Endodermal cell (in vitro differentiated cells): ENCODE measurements around the gene CMSS1. TPM values are rescaled to one million over a fixed set of nuclear protein-coding genes. Genes with fewer than 3 reads are reported as not detected.

Source experiments
- DNase-seq: peaks from one replicate; pipeline ENCODE4 v3.0.0-alpha.2; 2017
- H3K27ac ChIP-seq: 2 replicates; pipeline ENCODE4 v1.5.1; 2013; ENCODE audit warnings: mild to moderate bottlenecking, low read depth, low read length, moderate library complexity
- H3K27me3 ChIP-seq: 2 replicates; pipeline ENCODE4 v1.6.1; 2013; ENCODE audit warnings: mild to moderate bottlenecking, low read length, moderate library complexity; ENCODE audit not compliant: insufficient read depth, control insufficient read depth, poor library complexity, severe bottlenecking
- H3K36me3 ChIP-seq: 2 replicates; pipeline ENCODE4 v1.7.0; 2013; ENCODE audit warnings: mild to moderate bottlenecking, low read length, moderate library complexity; ENCODE audit not compliant: control insufficient read depth, insufficient read depth
- H3K4me1 ChIP-seq: one replicate; pipeline ENCODE4 v1.7.0; 2013; ENCODE audit warnings: low read length; ENCODE audit not compliant: control insufficient read depth, insufficient read depth
- H3K4me3 ChIP-seq: 2 replicates; pipeline ENCODE4 v1.5.1; 2013; ENCODE audit warnings: mild to moderate bottlenecking, low read length, moderate library complexity
- H3K9ac ChIP-seq: 2 replicates; pipeline ENCODE4 v1.6.1; 2013; ENCODE audit warnings: mild to moderate bottlenecking, low read length, moderate library complexity; ENCODE audit not compliant: poor library complexity, severe bottlenecking; ENCODE audit errors: extremely low read depth
- H3K9me3 ChIP-seq: 2 replicates; pipeline ENCODE4 v1.6.1; 2013; ENCODE audit warnings: mild to moderate bottlenecking, low read length, moderate library complexity; ENCODE audit not compliant: control insufficient read depth
- H3K27ac Mint-ChIP-seq: 2 replicates; pipeline ENCODE4 v1.8.0; 2020; ENCODE audit warnings: mixed read lengths
- H3K27me3 Mint-ChIP-seq: 2 replicates; pipeline ENCODE4 v1.8.0; 2021; ENCODE audit warnings: mild to moderate bottlenecking, mixed read lengths; ENCODE audit not compliant: insufficient read depth
- H3K36me3 Mint-ChIP-seq: 2 replicates; pipeline ENCODE4 v1.8.0; 2020; ENCODE audit warnings: low read depth, mixed read lengths
- H3K4me1 Mint-ChIP-seq: 2 replicates; pipeline ENCODE4 v1.8.0; 2020; ENCODE audit warnings: mixed read lengths
- H3K4me3 Mint-ChIP-seq: 2 replicates; pipeline ENCODE4 v1.8.0; 2020; ENCODE audit warnings: mild to moderate bottlenecking, moderate library complexity, mixed read lengths
- H3K9me3 Mint-ChIP-seq: 2 replicates; pipeline ENCODE4 v1.8.0; 2020; ENCODE audit warnings: mild to moderate bottlenecking, mixed read lengths
- WGBS, 2 experiments: methylation state at CpG; one replicate each; pipeline versions ENCODE4 v1.1.5 to v1.1.7; 2013; ENCODE audit warnings: missing lambda C conversion rate in 2 of 2, mixed read lengths in 1 of 2; ENCODE audit not compliant: insufficient coverage in 1 of 2, insufficient read length in 1 of 2; 5-methylcytosine and 5-hydroxymethylcytosine counted together
- total RNA-seq, 2 donors: library from RNA; stranded (reverse); fragmentation: NEBNext Ultra II Directional in 1 of 2; extraction: Animal tissue kit (Norgen Biotek cat#: 25700) in 1 of 2; gene quantifications; 2 replicates in 1 of 2; 3 replicates in 1 of 2; pipeline ENCODE4 v1.2.1, GENCODE V29; 2021
- TF ChIP-seq, protein P1 (sequence below): fragments of 200-600 bp; sonication (generic); conservative IDR thresholded peaks from 2 replicates; pipeline ENCODE4 v1.5.0; 2021; ENCODE audit warnings: antibody characterized with exemption, mild to moderate bottlenecking

Gene CMSS1
- total RNA-seq, 2 donors from 2014 or later: 48.5 to 50.8 TPM

DNA sequence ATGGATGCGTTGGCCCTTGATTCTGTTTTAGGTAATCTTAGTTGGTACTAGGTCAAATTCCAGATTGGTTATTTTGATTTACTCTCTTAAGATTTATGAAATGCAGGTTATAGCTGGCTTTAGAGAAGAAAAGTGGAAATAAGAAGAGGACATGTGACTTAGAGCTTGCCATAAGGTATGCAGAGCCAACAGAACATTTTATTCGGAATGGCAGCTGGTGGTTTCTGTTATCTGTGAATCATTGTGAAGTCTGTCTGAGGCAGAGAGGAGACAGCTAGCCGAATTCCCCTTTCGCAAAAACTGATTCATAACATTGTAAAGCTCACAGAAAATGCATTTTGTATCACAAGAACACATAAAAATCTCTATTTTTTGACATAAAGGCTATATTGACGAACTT lies 214.6 kb downstream of the CMSS1 start:
- peaks cover 2% of the 10 kb centered on the region for H3K4me1 Mint-ChIP-seq
- no peak for DNase-seq
- H3K9me3 Mint-ChIP-seq: no peaks in the 10 kb centered on the region
- no peak overlapping the region for H3K27ac Mint-ChIP-seq
- no peaks in the 10 kb centered on the region for H3K27me3 ChIP-seq
- no peaks in the 10 kb centered on the region for H3K36me3 Mint-ChIP-seq
- no peaks in the 10 kb centered on the region for H3K9me3 ChIP-seq
- TF ChIP-seq, protein P1, sequence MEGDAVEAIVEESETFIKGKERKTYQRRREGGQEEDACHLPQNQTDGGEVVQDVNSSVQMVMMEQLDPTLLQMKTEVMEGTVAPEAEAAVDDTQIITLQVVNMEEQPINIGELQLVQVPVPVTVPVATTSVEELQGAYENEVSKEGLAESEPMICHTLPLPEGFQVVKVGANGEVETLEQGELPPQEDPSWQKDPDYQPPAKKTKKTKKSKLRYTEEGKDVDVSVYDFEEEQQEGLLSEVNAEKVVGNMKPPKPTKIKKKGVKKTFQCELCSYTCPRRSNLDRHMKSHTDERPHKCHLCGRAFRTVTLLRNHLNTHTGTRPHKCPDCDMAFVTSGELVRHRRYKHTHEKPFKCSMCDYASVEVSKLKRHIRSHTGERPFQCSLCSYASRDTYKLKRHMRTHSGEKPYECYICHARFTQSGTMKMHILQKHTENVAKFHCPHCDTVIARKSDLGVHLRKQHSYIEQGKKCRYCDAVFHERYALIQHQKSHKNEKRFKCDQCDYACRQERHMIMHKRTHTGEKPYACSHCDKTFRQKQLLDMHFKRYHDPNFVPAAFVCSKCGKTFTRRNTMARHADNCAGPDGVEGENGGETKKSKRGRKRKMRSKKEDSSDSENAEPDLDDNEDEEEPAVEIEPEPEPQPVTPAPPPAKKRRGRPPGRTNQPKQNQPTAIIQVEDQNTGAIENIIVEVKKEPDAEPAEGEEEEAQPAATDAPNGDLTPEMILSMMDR: no peak
- no peaks in the 10 kb centered on the region for H3K27me3 Mint-ChIP-seq
- no peak overlapping the region for H3K4me3 Mint-ChIP-seq
- H3K27ac ChIP-seq: no peak overlapping the region
- no peaks in the 10 kb centered on the region for H3K4me1 ChIP-seq
- H3K36me3 ChIP-seq: no peaks in the 10 kb centered on the region
- WGBS, 2 experiments: 97 to 100% methylated on average over 2 to 4 of the region's 5 CpGs
- no peak overlapping the region for H3K4me3 ChIP-seq
- no peak overlapping the region for H3K9ac ChIP-seq

DNA sequence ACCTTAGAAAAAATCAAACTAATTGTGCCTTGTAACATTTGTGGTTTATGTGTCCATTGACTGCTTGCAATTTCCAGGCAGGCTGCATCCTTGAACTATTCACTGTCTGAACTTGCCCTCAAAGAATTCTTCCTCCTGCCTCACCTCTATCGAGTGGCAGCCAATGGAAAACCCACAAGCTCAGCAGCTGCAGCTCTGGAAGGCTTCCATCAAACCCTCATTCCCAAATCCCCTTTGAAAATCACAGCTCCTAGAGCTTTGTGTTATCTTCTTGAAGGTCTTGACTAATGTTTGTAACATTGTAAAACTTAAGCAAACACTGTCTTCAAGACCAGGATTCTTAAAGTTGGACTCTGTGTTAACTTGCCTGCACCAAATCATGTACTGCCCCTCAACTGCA lies 215.5 kb downstream of the CMSS1 start:
- Histone ChIP-seq H3K9ac (no peak overlapping the region), H3K36me3 (no peaks in the 10 kb centered on the region), H3K4me3 (no peak overlapping the region), H3K27me3 (no peaks in the 10 kb centered on the region), H3K9me3 (no peaks in the 10 kb centered on the region), H3K4me1 (no peaks in the 10 kb centered on the region), H3K27ac (no peak overlapping the region)
- TF ChIP-seq, protein P1: no peak
- no peaks in the 10 kb centered on the region for H3K27me3 Mint-ChIP-seq
- H3K4me3 Mint-ChIP-seq: no peak overlapping the region
- no peaks in the 10 kb centered on the region for H3K9me3 Mint-ChIP-seq
- H3K4me1 Mint-ChIP-seq: peaks cover 2% of the 10 kb centered on the region
- DNase-seq: no peak
- 74% methylated on average over 1 of the region's 1 CpG; no CpG with 5 or more reads in 1 of the 2 experiments for WGBS, 2 experiments
- no peak overlapping the region for H3K27ac Mint-ChIP-seq
- no peaks in the 10 kb centered on the region for H3K36me3 Mint-ChIP-seq

DNA sequence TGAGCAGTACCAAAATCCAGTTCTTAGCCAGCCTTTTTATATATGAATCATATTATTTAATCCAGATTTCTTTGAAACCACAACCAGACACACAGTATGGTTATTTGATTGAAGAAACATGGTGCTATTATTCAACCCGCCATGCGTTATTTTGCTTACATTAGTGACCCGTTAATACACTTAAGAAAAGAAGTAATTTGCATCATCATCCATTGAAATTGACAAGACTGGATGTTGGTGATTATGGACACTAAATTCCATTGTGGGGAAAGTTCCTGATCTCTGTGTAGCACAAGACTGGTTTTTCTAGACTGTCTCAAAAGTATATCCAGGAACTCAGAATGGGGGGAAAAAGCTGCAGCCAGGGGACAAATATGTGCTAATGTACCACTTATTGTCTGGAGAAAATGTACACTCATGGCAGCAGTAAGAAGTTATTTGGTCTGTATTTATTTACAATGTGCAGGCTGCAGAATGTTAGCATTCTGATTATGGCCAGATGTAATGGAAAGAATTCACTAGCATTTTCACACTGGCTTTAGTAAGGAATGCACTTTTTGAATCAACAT lies 216.3 kb downstream of the CMSS1 start:
- no peak overlapping the region for H3K27ac ChIP-seq
- no peak for DNase-seq
- no peaks in the 10 kb centered on the region for H3K9me3 Mint-ChIP-seq
- WGBS, 2 experiments: 93 to 100% methylated on average over 1 to 3 of the region's 3 CpGs
- H3K4me1 ChIP-seq: no peaks in the 10 kb centered on the region
- peaks cover 2% of the 10 kb centered on the region for H3K4me1 Mint-ChIP-seq
- H3K27ac Mint-ChIP-seq: no peak overlapping the region
- H3K36me3 ChIP-seq: no peaks in the 10 kb centered on the region
- TF ChIP-seq, protein P1: no peak
- H3K27me3 Mint-ChIP-seq: no peaks in the 10 kb centered on the region
- no peaks in the 10 kb centered on the region for H3K36me3 Mint-ChIP-seq
- H3K4me3 ChIP-seq: no peak overlapping the region
- H3K9ac ChIP-seq: no peak overlapping the region
- H3K27me3 ChIP-seq: no peaks in the 10 kb centered on the region
- no peaks in the 10 kb centered on the region for H3K9me3 ChIP-seq
- no peak overlapping the region for H3K4me3 Mint-ChIP-seq
